H1 (cell line): ENCODE measurements around the gene UPF1. TPM values are rescaled to one million over a fixed set of nuclear protein-coding genes. Genes with fewer than 3 reads are reported as not detected.

ENCODE experiments used
- CTCF ChIA-PET: fragments of 300-600 bp; sonication (Branson Sonifier 250); formaldehyde crosslinking; loops from one replicate; lab custom pipeline; 2021; ENCODE audit not compliant: partially characterized antibody; lab: Charles Lee
- POLR2A ChIA-PET: fragments of 300-600 bp; sonication (Branson Sonifier 250); formaldehyde crosslinking; loops from one replicate; lab custom pipeline; 2021; ENCODE audit warnings: inconsistent platforms; ENCODE audit not compliant: partially characterized antibody; lab: Charles Lee
- DNase-seq, 2 experiments: peaks; one replicate each; pipeline versions ENCODE4 v3.0.0 to v3.0.0-alpha.2; 2010 to 2022; ENCODE audit warnings: low spot score in 2 of 2, low read depth in 1 of 2, mixed read lengths in 1 of 2
- FAIRE-seq: peaks from 2 replicates; lab custom pipeline; 2011; peaks lifted over from hg19 to GRCh38; lab: Jason Lieb, UNC
- H2AFZ ChIP-seq: 2 replicates; pipeline ENCODE4 v1.8.1; 2012; ENCODE audit warnings: low read length, inconsistent platforms
- H2AK5ac ChIP-seq: 2 replicates; pipeline ENCODE4 v1.6.1; 2013; ENCODE audit warnings: low read depth, low read length
- H2BK120ac ChIP-seq: replicated peaks from 2 replicates; pipeline ENCODE3; 2013; ENCODE audit warnings: low read depth, low read length, inconsistent platforms
- H2BK12ac ChIP-seq: 2 replicates; pipeline ENCODE4 v1.6.1; 2013; ENCODE audit warnings: low read depth, low read length
- H2BK15ac ChIP-seq: 2 replicates; pipeline ENCODE4 v1.6.1; 2013; ENCODE audit warnings: low read length
- H2BK20ac ChIP-seq: 2 replicates; pipeline ENCODE4 v1.6.1; 2013; ENCODE audit warnings: low read length
- H2BK5ac ChIP-seq: 2 replicates; pipeline ENCODE4 v1.6.1; 2013; ENCODE audit warnings: low read depth, low read length
- H3K14ac ChIP-seq: 2 replicates; pipeline ENCODE4 v1.6.1; 2013; ENCODE audit warnings: inconsistent platforms; ENCODE audit not compliant: insufficient read length
- H3K18ac ChIP-seq: 2 replicates; pipeline ENCODE4 v1.6.1; 2013; ENCODE audit warnings: low read length; ENCODE audit errors: extremely low read depth
- H3K23ac ChIP-seq: 2 replicates; pipeline ENCODE4 v1.6.1; 2013; ENCODE audit warnings: inconsistent platforms; ENCODE audit not compliant: insufficient read length
- H3K23me2 ChIP-seq: 2 replicates; pipeline ENCODE4 v1.6.1; 2013; ENCODE audit warnings: low read depth, low read length
- H3K27ac ChIP-seq: 2 replicates; pipeline ENCODE4 v1.6.1; 2011; ENCODE audit warnings: low read depth, low read length, inconsistent platforms
- H3K27me3 ChIP-seq, 4 experiments: replicated peaks in 1 of 4; 1 replicate in 1 of 4; 2 replicates in 3 of 4; pipeline versions ENCODE4 v1.6.1 to v1.8.1; 2011 to 2013; ENCODE audit warnings: low read length in 3 of 4, mild to moderate bottlenecking in 3 of 4, inconsistent platforms in 2 of 4, mixed read lengths in 2 of 4, moderate library complexity in 1 of 4; ENCODE audit not compliant: control insufficient read depth in 3 of 4, insufficient read depth in 3 of 4; ENCODE audit errors: extremely low read depth in 1 of 4
- H3K36me3 ChIP-seq, 4 experiments: 2 replicates each; pipeline versions ENCODE4 v1.6.1 to v1.8.1; 2011 to 2013; ENCODE audit warnings: mild to moderate bottlenecking in 4 of 4, low read length in 3 of 4, moderate library complexity in 2 of 4, control low read depth in 1 of 4, inconsistent platforms in 1 of 4; ENCODE audit not compliant: insufficient read depth in 4 of 4, control insufficient read depth in 2 of 4
- H3K4ac ChIP-seq: replicated peaks from 2 replicates; pipeline ENCODE3; 2013; ENCODE audit warnings: low read length, low read depth, mixed read lengths, inconsistent platforms; ENCODE audit not compliant: insufficient read length
- H3K4me1 ChIP-seq, 4 experiments: replicated peaks in 1 of 4; 1 replicate in 1 of 4; 2 replicates in 3 of 4; pipeline versions ENCODE4 v1.6.1 to v1.8.1; 2011 to 2013; ENCODE audit warnings: low read length in 3 of 4, inconsistent platforms in 2 of 4, mixed read lengths in 1 of 4; ENCODE audit not compliant: insufficient read depth in 4 of 4, control insufficient read depth in 3 of 4
- H3K4me2 ChIP-seq, 2 experiments: 2 replicates each; pipeline versions ENCODE4 v1.6.1 to v1.8.1; 2011 to 2013; ENCODE audit warnings: low read depth in 2 of 2, low read length in 2 of 2, control low read depth in 1 of 2, inconsistent platforms in 1 of 2, mild to moderate bottlenecking in 1 of 2; ENCODE audit not compliant: insufficient read depth in 1 of 2
- H3K4me3 ChIP-seq, 4 experiments: fragments of 200-600, 300-600 bp in 1 of 4; sonication (generic), shearing (Covaris generic), sonication (Bioruptor Twin) in 1 of 4; 2 replicates each; pipeline versions ENCODE4 v1.5.1 to v1.8.1; 2011 to 2016; ENCODE audit warnings: low read length in 4 of 4, low read depth in 3 of 4, control low read depth in 2 of 4, inconsistent platforms in 2 of 4, mild to moderate bottlenecking in 2 of 4, mixed read lengths in 1 of 4, moderate library complexity in 1 of 4; ENCODE audit not compliant: insufficient read depth in 2 of 4; ENCODE audit errors: extremely low read depth in 1 of 4
- H3K56ac ChIP-seq: replicated peaks from 2 replicates; pipeline ENCODE3; 2013; ENCODE audit warnings: low read depth, mild to moderate bottlenecking, mixed read lengths, low read length, inconsistent platforms; ENCODE audit not compliant: insufficient read length
- H3K79me1 ChIP-seq: 2 replicates; pipeline ENCODE4 v1.6.1; 2013; ENCODE audit warnings: low read depth, low read length, control low read depth
- H3K79me2 ChIP-seq, 2 experiments: 2 replicates each; pipeline versions ENCODE4 v1.6.1 to v1.8.1; 2012 to 2013; ENCODE audit warnings: low read length in 2 of 2, mild to moderate bottlenecking in 2 of 2, inconsistent platforms in 1 of 2; ENCODE audit not compliant: insufficient read depth in 2 of 2, control insufficient read depth in 1 of 2
- H3K9ac ChIP-seq, 4 experiments: replicated peaks in 1 of 4; 1 replicate in 1 of 4; 2 replicates in 3 of 4; pipeline versions ENCODE4 v1.6.1 to v1.8.1; 2011 to 2013; ENCODE audit warnings: low read depth in 3 of 4, low read length in 3 of 4, control low read depth in 2 of 4, mild to moderate bottlenecking in 2 of 4, moderate library complexity in 2 of 4, inconsistent platforms in 1 of 4; ENCODE audit errors: extremely low read depth in 1 of 4
- H3K9me3 ChIP-seq, 2 experiments: 2 replicates each; pipeline versions ENCODE4 v1.6.1 to v1.8.1; 2012 to 2013; ENCODE audit warnings: mild to moderate bottlenecking in 2 of 2, moderate library complexity in 2 of 2, control low read depth in 1 of 2, inconsistent platforms in 1 of 2, low read depth in 1 of 2, low read length in 1 of 2, mixed read lengths in 1 of 2; ENCODE audit not compliant: insufficient read depth in 2 of 2
- H4K20me1 ChIP-seq, 2 experiments: replicated peaks in 1 of 2; 2 replicates each; pipeline versions ENCODE3 to v1.8.1; 2011 to 2013; ENCODE audit warnings: inconsistent platforms in 2 of 2, low read length in 2 of 2, mild to moderate bottlenecking in 1 of 2; ENCODE audit not compliant: insufficient read depth in 2 of 2, control insufficient read depth in 1 of 2
- H4K5ac ChIP-seq: 2 replicates; pipeline ENCODE4 v1.6.1; 2013; ENCODE audit warnings: low read length, low read depth, mixed read lengths, inconsistent platforms; ENCODE audit not compliant: insufficient read length
- H4K8ac ChIP-seq: 2 replicates; pipeline ENCODE4 v1.8.0; 2013; ENCODE audit warnings: mild to moderate bottlenecking, moderate library complexity, low read length, inconsistent platforms; ENCODE audit not compliant: insufficient read depth; ENCODE audit errors: extremely low read depth
- H4K91ac ChIP-seq: replicated peaks from 2 replicates; pipeline ENCODE3; 2013; ENCODE audit warnings: low read length, mixed read lengths, inconsistent platforms; ENCODE audit not compliant: insufficient read length
- BCL11A ChIP-seq, 2 experiments: IDR thresholded peaks; one replicate each; pipeline ENCODE4 v1.6.1; 2011; ENCODE audit warnings: low read depth in 2 of 2, low read length in 2 of 2, mild to moderate bottlenecking in 2 of 2
- FOSL1 ChIP-seq: IDR thresholded peaks from 2 replicates; pipeline ENCODE4 v1.6.1; 2011; ENCODE audit warnings: mild to moderate bottlenecking, low read depth, low read length, moderate library complexity; ENCODE audit not compliant: insufficient read depth
- GABPA ChIP-seq: IDR thresholded peaks from 2 replicates; pipeline ENCODE4 v1.6.1; 2011; ENCODE audit warnings: mild to moderate bottlenecking, low read length, moderate library complexity, borderline replicate concordance; ENCODE audit not compliant: insufficient read depth
- KDM4A ChIP-seq: IDR thresholded peaks from one replicate; pipeline ENCODE4 v1.7.1; 2012; ENCODE audit warnings: low read depth, mild to moderate bottlenecking, moderate library complexity, low read length, inconsistent platforms; ENCODE audit not compliant: severe bottlenecking
- RBBP5 ChIP-seq: IDR thresholded peaks from 2 replicates; pipeline ENCODE4 v1.7.1; 2012; ENCODE audit warnings: low read depth, mild to moderate bottlenecking, inconsistent platforms, low read length, moderate library complexity, borderline replicate concordance
- SIN3A ChIP-seq, 2 experiments: IDR thresholded peaks in 1 of 2; conservative IDR thresholded peaks in 1 of 2; 2 replicates each; pipeline ENCODE4 v1.6.1; 2011 to 2012; ENCODE audit warnings: low read length in 2 of 2, improper control_type of control experiment in 1 of 2, low read depth in 1 of 2, mild to moderate bottlenecking in 1 of 2
- TAF1 ChIP-seq: IDR thresholded peaks from 2 replicates; pipeline ENCODE4 v1.6.1; 2011; ENCODE audit warnings: mild to moderate bottlenecking, low read depth, low read length
- YY1 ChIP-seq: IDR thresholded peaks from 2 replicates; pipeline ENCODE4 v1.6.1; 2011; ENCODE audit warnings: low read depth, mild to moderate bottlenecking, low read length
- whole genome bisulfite sequencing, 2 experiments: shearing (Covaris generic) in 1 of 2; methylation state at CpG; one replicate each; pipeline versions ENCODE4 v1.1.6 to v1.1.7; 2013 to 2015; ENCODE audit warnings: low lambda C conversion rate in 2 of 2, mixed read lengths in 2 of 2, inconsistent platforms in 1 of 2, low coverage in 1 of 2, missing lambda C conversion rate in 1 of 2; ENCODE audit not compliant: insufficient replicate concordance in 2 of 2, insufficient coverage in 1 of 2, insufficient read length in 1 of 2; ENCODE audit errors: extremely low coverage in 1 of 2, missing lambda C conversion rate in 1 of 2; 5-methylcytosine and 5-hydroxymethylcytosine counted together
- polyA plus RNA-seq, 7 experiments: library from polyadenylated mRNA; depleted of rRNA in 3 of 7; stranded (reverse) in 5 of 7; unstranded in 2 of 7; fragments of >200 nt in 5 of 7; fragments of 200-250 nt in 2 of 7; gene quantifications; 1 replicate in 5 of 7; 2 replicates in 1 of 7; 4 replicates in 1 of 7; pipeline versions ENCODE4 v1.2.1 to v1.2.3, GENCODE V29; 2011 to 2013; ENCODE audit warnings: missing spikeins in 2 of 7, mixed read lengths in 2 of 7
- total RNA-seq: library from RNA; stranded (reverse); fragmentation: NEBNext Ultra II Directional; extraction: Animal tissue kit (Norgen Biotek cat#: 25700); gene quantifications from 2 replicates; pipeline ENCODE4 v1.2.1, GENCODE V29; 2021

UPF1 gene
- total and polyA plus RNA-seq, 2 of the 8 experiments (the other 6 are each of a cell fraction or from before 2014, with no cell fraction given), result 46.4 to 62.0 TPM

- DNase-seq (no peak), FAIRE-seq (no peak)
- no peak overlapping the region for H3K9ac ChIP-seq
- no peak overlapping the region for H3K4me3 ChIP-seq
- peaks cover 0 to 2% (median 1%) of the 10 kb centered on the region in 4 experiments; a peak in 3 of 7 replicates for H3K27me3 ChIP-seq
- no peak overlapping the region for H3K27ac ChIP-seq
- H2BK120ac ChIP-seq, result no peak overlapping the region
- peaks cover under 1% of the 10 kb centered on the region; the same call in 1 of the 2 replicates for H3K23me2 ChIP-seq
- H3K18ac ChIP-seq, result no peak overlapping the region
- peaks cover 2 to 12% of the 10 kb centered on the region in 2 experiments for H4K20me1 ChIP-seq
- H2AK5ac ChIP-seq, result no peak overlapping the region
- H3K4me1 ChIP-seq, result peaks cover 0 to 8% (median 5%) of the 10 kb centered on the region in 4 experiments; a peak in 5 of 7 replicates
- CTCF ChIA-PET, result interaction anchor here (0.8 to 2.5 kb wide), 5 partner anchors 26 to 106 kb away, joined by 3 to 9 read pairs (median 3); no protein-coding TSS in a partner anchor
- no peak overlapping the region for H4K8ac ChIP-seq
- no peak overlapping the region for H2BK12ac ChIP-seq
- H3K36me3 ChIP-seq, result no peaks in the 10 kb centered on the region
- H2AFZ ChIP-seq, result no peak overlapping the region
- no peak overlapping the region for H2BK20ac ChIP-seq
- no peaks in the 10 kb centered on the region for H3K9me3 ChIP-seq
- POLR2A ChIA-PET, result interaction anchor here (0.6 to 1.8 kb wide), 5 partner anchors 10 to 634 kb away, joined by 3 to 7 read pairs (median 3); no protein-coding TSS in a partner anchor
- H3K79me2 ChIP-seq, result no peaks in the 10 kb centered on the region
- no peak overlapping the region for H3K56ac ChIP-seq
- no peak overlapping the region for H3K23ac ChIP-seq
- no peak overlapping the region for H3K4ac ChIP-seq
- H2BK5ac ChIP-seq, result no peak overlapping the region
- H3K14ac ChIP-seq, result no peak overlapping the region
- no peak overlapping the region for H2BK15ac ChIP-seq
- WGBS, 2 experiments, result 90% methylated on average over 10 of the region's 10 CpGs; no CpG with 5 or more reads in 1 of the 2 experiments
- no peak overlapping the region for H4K91ac ChIP-seq
- H3K79me1 ChIP-seq, result 0 out of 2 replicates have a peak, but pooled peaks cover 2% of the 10 kb centered on the region
- H4K5ac ChIP-seq, result no peak overlapping the region
- H3K4me2 ChIP-seq, result no peak overlapping the region
- TF ChIP-seq BCL11A (IDR thresholded peaks at IDR 0.05; ENCODE audit: low read depth in 2 of 2, low read length in 2 of 2), result no peak
- TF ChIP-seq GABPA, result no peak
- TF ChIP-seq FOSL1, result no peak
- no peak for TF ChIP-seq SIN3A (conservative IDR thresholded peaks at IDR 0.05 in 1 of 2, IDR thresholded peaks at IDR 0.05 in 1 of 2; ENCODE audit: low read depth in 1 of 2, low read length in 2 of 2)
- no peak for TF ChIP-seq YY1
- no peak for TF ChIP-seq TAF1
- no peak for TF ChIP-seq RBBP5
- TF ChIP-seq KDM4A, result no peak
Observed at GRCh38 chr19:18889949-18890745, 58.4 kb downstream of the UPF1 start.
